HG02798 (cell line): ENCODE measurements around the gene LBX2.

Experiments
- ATAC-seq: cut with Tn5 transposase; IDR thresholded peaks from one replicate; pipeline ENCODE4 v1.9.1; 2021; ENCODE audit warnings: mild to moderate bottlenecking; ENCODE audit not compliant: unreplicated experiment, poor library complexity

The LBX2 gene

GRCh38 chr2:74499267-74499939, at the start of gene LBX2:
TSS of gene LBX2 (minus strand) at chr2:74499603. CDS start at chr2:74499537, 66 bp downstream.
- no peak for ATAC-seq

- ATAC-seq, result no peak
Measured at GRCh38 chr2:74548285-74548899, 49.0 kb upstream of the LBX2 start.

- no peak for ATAC-seq
Measured at GRCh38 chr2:74546004-74546403, 46.6 kb upstream of the LBX2 start.

- ATAC-seq, result no peak
Measured at GRCh38 chr2:74544634-74545033, 45.2 kb upstream of the LBX2 start.

GRCh38 chr2:74542978-74543377, 43.6 kb upstream of the LBX2 start:
- no peak for ATAC-seq

GRCh38 chr2:74540291-74540690, 40.9 kb upstream of the LBX2 start:
- no peak for ATAC-seq

GRCh38 chr2:74538881-74539339, 39.5 kb upstream of the LBX2 start:
- no peak for ATAC-seq

GRCh38 chr2:74537140-74537539, 37.7 kb upstream of the LBX2 start:
- ATAC-seq, result no peak

GRCh38 chr2:74536166-74536950, 37.0 kb upstream of the LBX2 start:
- ATAC-seq, result no peak

GRCh38 chr2:74535440-74535965, 36.1 kb upstream of the LBX2 start:
- ATAC-seq, result no peak

- no peak for ATAC-seq
Measured at GRCh38 chr2:74534411-74534810, 35.0 kb upstream of the LBX2 start.

GRCh38 chr2:74533464-74533863, 34.1 kb upstream of the LBX2 start:
- ATAC-seq, result no peak

GRCh38 chr2:74532222-74532621, 32.8 kb upstream of the LBX2 start:
- no peak for ATAC-seq

GRCh38 chr2:74531666-74532065, 32.3 kb upstream of the LBX2 start:
- ATAC-seq, result no peak

GRCh38 chr2:74530239-74531187, 31.1 kb upstream of the LBX2 start:
- peak; percentile 31 for ATAC-seq

- ATAC-seq, result peak; percentile 86
Measured at GRCh38 chr2:74529357-74530238, 30.2 kb upstream of the LBX2 start, which contains the start of the genes AUP1 and HTRA2. TSS of gene AUP1 (minus strand) at chr2:74529706. CDS start at chr2:74529629, 77 bp downstream. TSS of gene HTRA2 (plus strand) at chr2:74529933. CDS start at chr2:74530007, 74 bp downstream.

- ATAC-seq, result peak; percentile 3
Measured at GRCh38 chr2:74528600-74529356, 29.4 kb upstream of the LBX2 start.

GRCh38 chr2:74527741-74528140, 28.3 kb upstream of the LBX2 start:
- no peak for ATAC-seq
